Stimulated activated effector memory CD8-positive, alpha-beta T cell treated with anti-CD3 and anti-CD28 coated beads, Interleukin-12 subunit alpha, Interleukin-12 subunit beta, amount 100 ng/mL, for 72 hours (primary cell): ENCODE data around the gene MAD1L1.

ENCODE experiments used
- ATAC-seq: fragments of 150-1000 bp; cut with Tn5 transposase; 2 replicates; pipeline ENCODE4 v1.10.0; 2021
- DNase-seq, 2 donors: peaks; one replicate each; pipeline ENCODE4 v3.0.0; 2021 to 2022; ENCODE audit warnings: low spot score in 2 of 2
- H3K27ac Mint-ChIP-seq: one replicate; pipeline ENCODE4 v1.8.0; 2022; ENCODE audit warnings: mild to moderate bottlenecking, mixed read lengths
- H3K36me3 Mint-ChIP-seq: one replicate; pipeline ENCODE4 v1.8.0; 2022; ENCODE audit warnings: mild to moderate bottlenecking, mixed read lengths
- H3K4me1 Mint-ChIP-seq: one replicate; pipeline ENCODE4 v1.8.0; 2022; ENCODE audit warnings: mixed read lengths
- H3K4me3 Mint-ChIP-seq: one replicate; pipeline ENCODE4 v1.8.0; 2022; ENCODE audit warnings: mild to moderate bottlenecking, mixed read lengths
- H3K9me3 Mint-ChIP-seq: one replicate; pipeline ENCODE4 v1.8.0; 2022; ENCODE audit warnings: mixed read lengths

MAD1L1 gene

DNA sequence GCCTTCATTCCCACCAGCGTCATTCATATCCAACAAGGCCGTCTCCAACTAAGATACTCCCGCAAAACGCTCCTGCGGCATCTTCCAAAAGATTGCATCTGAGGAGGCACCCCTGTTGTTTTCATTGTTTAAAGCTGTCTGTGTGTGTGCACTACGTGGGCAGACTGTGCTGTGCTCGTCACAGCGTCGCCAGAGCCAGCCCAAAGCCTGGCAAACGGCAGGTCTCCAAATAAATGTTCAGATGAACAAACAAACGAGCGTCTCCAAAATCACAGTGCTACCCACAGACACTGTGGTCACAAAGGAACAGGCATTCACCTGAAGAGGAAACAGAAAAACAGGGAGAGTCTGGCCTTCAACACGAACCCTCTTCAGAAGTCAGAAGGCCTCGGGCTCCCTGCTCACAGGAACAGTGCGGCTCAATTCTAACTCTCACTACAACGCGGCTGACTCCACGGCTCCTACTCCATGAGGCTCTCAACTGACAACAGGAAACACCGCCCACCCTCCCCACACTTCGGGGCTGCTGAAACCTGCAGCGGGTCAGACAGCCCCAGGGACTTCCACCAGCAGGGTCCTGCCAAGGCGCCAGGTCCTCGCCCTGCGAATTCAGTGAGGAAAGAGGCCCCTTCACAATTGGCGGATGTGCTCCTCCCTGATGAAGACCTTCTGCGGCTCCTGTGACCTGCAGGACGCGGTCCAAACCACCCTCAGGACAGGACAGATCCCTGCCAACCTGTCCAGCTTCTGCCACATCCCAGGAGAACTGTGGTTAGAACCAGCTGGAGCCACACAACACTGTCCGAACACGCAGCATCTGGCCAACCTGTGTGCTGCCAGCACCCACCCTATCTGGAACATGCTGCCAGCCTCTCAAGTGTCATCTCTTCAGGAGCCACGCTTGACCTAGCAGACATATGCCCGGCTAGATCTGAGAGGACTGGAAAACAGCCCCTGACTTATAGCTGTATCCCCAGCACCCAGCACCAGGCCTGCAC lies 36.1 kb downstream of the MAD1L1 start:
- Mint-ChIP-seq H3K4me1 (peaks cover 9% of the 10 kb centered on the region), H3K4me3 (no peak overlapping the region), H3K36me3 (no peaks in the 10 kb centered on the region), H3K27ac (peak overlapping the region; percentile 24), H3K9me3 (no peaks in the 10 kb centered on the region)
- ATAC-seq, result no peak
- DNase-seq, result no peak

DNA sequence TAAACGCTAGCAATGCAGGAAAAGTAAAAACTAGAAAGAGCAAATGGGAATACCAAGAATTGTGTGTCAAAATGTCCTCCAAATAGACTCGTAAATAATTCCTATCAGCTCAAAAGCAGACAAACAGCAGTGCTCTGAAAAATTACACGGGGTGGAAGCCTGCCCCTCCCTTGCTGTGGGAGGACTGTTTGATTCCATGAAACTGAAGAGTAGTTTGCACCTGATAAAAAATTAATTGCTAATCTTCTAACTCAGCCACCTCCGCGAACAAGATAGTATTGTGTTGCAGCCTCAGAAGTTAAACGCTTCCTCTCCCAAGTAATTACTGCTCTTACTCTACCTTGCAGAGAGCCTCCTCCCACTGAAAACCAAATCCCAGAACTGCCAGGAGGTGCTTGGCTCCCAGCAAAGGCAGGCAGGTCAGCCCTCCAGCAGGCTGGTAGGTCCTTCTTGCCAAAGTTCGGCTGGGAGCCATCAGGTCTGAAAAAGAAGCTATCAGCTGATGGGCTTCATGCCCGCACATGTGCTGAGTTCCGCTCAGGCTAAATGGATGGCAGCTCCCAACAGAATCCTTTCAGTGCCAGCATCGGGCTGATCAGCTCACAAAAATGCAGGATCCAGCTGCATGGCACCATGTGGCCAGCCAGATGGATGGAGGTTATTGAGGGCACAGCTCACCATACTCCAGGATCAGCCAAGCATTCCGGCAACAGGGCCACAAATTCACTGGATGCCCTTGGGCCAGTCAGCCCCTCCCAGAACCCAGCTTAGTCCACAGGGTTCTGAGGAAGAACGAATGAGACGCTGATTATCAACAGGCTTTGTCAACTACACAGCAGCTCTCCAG lies 37.1 kb downstream of the MAD1L1 start:
- H3K27ac Mint-ChIP-seq, result no peak overlapping the region
- no peaks in the 10 kb centered on the region for H3K9me3 Mint-ChIP-seq
- no peak for DNase-seq
- H3K4me3 Mint-ChIP-seq, result no peak overlapping the region
- H3K4me1 Mint-ChIP-seq, result peaks cover 9% of the 10 kb centered on the region
- H3K36me3 Mint-ChIP-seq, result no peaks in the 10 kb centered on the region
- ATAC-seq, result no peak

DNA sequence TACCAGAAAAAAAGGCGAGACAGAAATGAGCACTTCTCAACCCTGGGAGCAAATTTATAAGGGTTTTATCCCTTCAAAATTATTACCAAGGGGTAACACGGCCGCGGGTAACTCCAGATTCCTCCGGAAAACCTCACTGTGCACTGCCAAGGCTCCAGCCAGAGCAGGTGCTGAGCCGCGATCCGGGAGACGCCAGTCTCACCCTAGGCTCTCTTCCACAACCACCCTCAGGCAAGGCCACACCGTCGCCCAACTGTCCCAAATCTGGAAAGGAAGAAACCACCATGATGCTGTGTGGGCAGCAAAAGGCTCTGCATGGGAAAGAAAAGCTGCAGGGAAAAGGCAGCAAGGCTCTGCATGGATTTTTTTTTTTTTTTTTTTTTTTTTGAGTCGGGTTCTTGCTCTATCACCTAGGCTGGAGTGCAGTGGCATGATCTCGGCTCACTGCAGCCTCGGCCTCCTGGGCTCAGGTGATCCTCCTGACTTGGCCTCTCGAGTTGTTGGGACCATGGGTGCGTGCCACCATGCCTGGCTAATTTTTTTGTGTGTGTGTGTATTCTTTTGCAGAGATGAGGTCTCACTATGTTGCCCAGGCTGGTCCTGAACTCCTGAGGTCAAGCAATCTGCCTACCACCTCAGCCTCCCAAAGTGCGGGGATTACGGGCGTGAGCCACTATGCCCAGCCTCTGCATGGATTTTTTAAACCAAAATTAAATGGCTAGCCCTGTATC lies 39.0 kb downstream of the MAD1L1 start:
- no peaks in the 10 kb centered on the region for H3K9me3 Mint-ChIP-seq
- H3K4me1 Mint-ChIP-seq, result peaks cover 9% of the 10 kb centered on the region
- no peak for ATAC-seq
- no peak for DNase-seq
- no peak overlapping the region for H3K4me3 Mint-ChIP-seq
- H3K27ac Mint-ChIP-seq, result no peak overlapping the region
- no peaks in the 10 kb centered on the region for H3K36me3 Mint-ChIP-seq

DNA sequence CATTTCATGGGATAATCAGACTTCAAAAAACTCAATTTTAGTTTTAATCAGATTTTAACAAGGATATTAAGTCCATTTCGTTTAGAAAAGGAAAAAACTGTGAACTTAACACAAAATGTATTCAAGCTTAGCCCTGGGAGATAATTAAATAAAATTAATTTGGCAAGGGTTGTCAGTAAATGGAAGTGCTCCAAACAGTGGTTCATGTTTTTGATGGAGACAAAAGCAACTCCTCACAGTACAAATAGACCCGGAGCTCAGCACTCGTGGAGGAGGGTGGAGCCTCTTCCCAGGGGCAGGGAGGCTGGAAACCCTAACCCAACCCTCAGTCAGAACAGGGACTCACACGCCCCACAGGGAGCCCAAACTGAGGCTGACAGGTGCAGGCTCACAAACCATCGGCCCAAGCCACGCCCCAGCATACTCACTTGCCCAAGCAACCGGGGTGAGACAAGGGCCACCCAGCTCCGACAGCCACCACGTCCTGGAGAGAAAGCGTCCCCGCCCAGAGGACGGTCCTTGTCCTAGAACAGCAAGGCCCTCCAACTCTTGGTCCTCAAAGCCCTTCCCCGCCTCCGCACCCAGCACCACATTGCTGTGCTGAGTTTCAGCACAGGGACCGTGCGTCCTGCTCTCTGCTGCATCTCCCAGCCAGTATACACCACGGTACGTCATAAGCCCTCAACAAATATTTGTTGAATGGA lies 39.8 kb downstream of the MAD1L1 start:
- ATAC-seq, result no peak
- no peak overlapping the region for H3K4me3 Mint-ChIP-seq
- H3K9me3 Mint-ChIP-seq, result no peaks in the 10 kb centered on the region
- peak overlapping the region; percentile 58 for H3K27ac Mint-ChIP-seq
- DNase-seq, result no peak
- H3K4me1 Mint-ChIP-seq, result peaks cover 9% of the 10 kb centered on the region
- H3K36me3 Mint-ChIP-seq, result no peaks in the 10 kb centered on the region

DNA sequence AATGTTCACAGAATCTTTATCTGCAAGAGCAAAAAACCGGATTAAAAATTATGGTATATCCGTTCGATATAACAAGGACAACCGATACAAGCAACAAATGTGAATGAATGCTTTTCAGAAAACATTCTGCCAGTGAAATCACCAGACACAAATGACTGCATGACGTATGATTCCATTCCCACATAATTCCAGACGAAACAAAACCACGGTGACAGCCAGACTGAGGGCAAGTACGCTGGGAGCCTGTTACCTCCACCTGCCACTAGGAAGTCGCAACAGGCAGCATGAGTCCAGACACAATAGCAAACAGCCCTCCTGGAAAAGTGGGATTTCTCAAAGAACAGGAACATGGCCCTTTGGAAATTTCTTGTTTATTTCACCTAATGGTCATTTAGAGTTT lies 41.7 kb downstream of the MAD1L1 start:
- Mint-ChIP-seq H3K4me3 (no peak overlapping the region), H3K9me3 (no peaks in the 10 kb centered on the region), H3K27ac (no peak overlapping the region), H3K36me3 (no peaks in the 10 kb centered on the region), H3K4me1 (no peaks in the 10 kb centered on the region)
- ATAC-seq (no peak), DNase-seq (no peak)

DNA sequence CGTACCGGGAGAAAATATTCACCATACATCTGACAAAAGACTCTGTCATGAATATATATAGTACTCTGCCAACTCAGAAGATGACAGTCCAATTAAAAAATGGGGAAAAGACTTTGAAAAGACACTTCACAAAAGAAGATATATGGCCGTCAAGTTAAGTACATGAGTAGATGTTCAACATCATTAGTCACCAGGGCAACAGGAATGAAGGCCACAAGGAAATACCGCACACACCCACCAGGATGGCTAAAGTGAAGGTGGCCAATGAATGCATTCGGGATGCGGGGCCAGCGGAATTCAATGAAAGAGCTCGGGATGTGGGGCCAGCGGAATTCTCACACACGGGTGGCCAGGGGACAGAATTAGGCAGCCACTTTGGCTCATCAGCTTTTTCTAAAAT lies 42.2 kb downstream of the MAD1L1 start:
- no peaks in the 10 kb centered on the region for H3K9me3 Mint-ChIP-seq
- H3K36me3 Mint-ChIP-seq, result no peaks in the 10 kb centered on the region
- no peak overlapping the region for H3K4me3 Mint-ChIP-seq
- no peak overlapping the region for H3K27ac Mint-ChIP-seq
- ATAC-seq, result no peak
- no peak for DNase-seq
- H3K4me1 Mint-ChIP-seq, result no peaks in the 10 kb centered on the region

DNA sequence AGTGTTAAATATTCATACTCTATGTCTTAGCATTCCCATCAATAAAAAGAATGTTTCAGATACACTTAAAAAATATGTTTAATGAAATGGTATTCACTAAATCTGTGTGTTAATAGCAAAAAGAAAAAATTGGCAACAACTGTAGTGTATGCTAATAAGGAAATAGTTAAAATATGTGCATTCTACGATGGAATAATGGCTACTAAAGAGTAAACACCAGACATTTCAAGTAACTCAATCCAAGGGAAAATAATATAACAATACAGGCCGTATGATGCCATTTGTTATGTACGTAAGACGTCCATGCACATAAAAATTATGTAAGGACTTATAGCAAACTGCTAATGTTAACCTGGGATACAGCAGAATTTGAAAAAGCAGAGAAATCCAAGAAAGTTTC lies 46.6 kb downstream of the MAD1L1 start:
- Mint-ChIP-seq H3K4me1 (no peaks in the 10 kb centered on the region), H3K27ac (no peak overlapping the region), H3K4me3 (no peak overlapping the region), H3K9me3 (no peaks in the 10 kb centered on the region), H3K36me3 (no peaks in the 10 kb centered on the region)
- DNase-seq (no peak), ATAC-seq (no peak)

DNA sequence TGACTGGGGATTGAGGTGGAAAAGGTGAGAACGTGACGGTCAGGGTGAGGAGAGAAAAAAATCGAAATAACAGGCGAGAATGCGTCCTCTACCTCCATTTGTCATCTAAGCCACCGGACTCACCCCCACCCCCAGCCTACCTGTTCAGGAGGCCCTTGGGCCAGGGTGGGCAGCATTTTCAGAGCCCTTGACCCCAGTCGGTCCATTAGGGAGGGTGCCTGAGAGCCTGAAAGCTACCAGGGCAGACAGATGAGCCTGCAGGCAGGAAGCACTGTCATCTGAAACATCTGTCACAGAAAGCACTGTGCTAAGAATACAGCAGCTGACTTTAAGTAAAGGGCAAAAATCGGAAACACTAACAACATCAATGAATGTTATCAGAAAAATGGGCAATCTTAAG lies 47.0 kb downstream of the MAD1L1 start:
- H3K4me1 Mint-ChIP-seq, result no peaks in the 10 kb centered on the region
- H3K9me3 Mint-ChIP-seq, result no peaks in the 10 kb centered on the region
- H3K27ac Mint-ChIP-seq, result peak overlapping the region; percentile 17
- no peak overlapping the region for H3K4me3 Mint-ChIP-seq
- no peak for DNase-seq
- no peaks in the 10 kb centered on the region for H3K36me3 Mint-ChIP-seq
- no peak for ATAC-seq

DNA sequence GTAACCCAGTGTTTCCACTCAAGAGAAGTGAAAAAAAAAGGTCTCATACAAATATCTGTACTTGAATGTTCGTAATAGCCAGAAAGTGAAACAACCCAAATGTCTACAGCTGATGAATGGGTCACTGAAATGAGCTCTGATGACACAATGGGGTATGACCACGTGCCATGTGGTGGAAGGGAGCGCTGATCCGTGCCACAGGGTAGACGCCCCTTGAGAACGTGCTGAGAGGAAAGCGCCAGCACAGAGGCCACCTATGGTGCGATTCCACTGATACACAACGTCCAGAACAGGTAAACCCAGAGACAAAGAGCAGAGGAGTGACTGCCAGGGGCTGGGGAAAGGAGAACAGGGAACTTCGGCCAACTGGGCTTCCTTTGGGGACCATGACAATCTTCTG lies 50.3 kb downstream of the MAD1L1 start:
- Mint-ChIP-seq H3K27ac (no peak overlapping the region), H3K9me3 (no peaks in the 10 kb centered on the region), H3K36me3 (no peaks in the 10 kb centered on the region), H3K4me1 (no peaks in the 10 kb centered on the region), H3K4me3 (no peak overlapping the region)
- DNase-seq (no peak), ATAC-seq (no peak)

DNA sequence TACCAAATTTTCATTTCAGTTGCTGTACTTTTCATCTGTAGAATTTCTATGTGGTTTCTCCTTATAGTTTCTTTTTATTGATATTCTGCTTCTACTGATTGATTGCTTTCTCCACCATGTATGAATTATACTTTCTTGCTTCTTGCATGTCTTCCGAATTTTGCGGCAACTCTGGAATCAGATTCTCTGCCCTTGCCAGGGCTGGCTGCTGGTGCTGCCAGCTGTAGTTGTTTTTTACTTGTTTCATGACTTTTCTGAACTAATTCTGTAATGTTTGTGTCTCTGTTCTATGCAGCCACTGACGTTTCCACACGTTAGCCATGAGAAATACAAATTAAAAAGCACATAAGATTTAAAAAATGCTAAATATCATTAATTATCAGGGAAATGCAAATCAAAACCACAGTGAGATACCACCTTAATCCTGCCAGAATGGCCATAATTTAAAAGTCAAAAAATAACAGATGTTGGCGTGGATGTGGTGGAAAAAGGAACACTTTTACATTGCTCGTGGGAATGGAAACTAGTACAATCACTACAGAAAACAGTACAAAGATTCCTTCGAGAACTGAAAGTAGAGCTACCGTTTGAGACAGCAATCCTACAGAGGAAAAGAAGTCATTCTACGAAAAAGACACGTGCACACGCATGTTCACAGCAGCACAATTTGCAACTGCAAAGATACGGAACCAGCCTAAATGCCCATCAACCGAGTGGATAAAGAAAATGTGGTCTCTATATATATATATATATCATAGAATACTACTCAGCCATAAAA lies 51.5 kb downstream of the MAD1L1 start:
- H3K9me3 Mint-ChIP-seq, result no peaks in the 10 kb centered on the region
- no peak overlapping the region for H3K27ac Mint-ChIP-seq
- H3K4me1 Mint-ChIP-seq, result no peaks in the 10 kb centered on the region
- no peak for DNase-seq
- no peak overlapping the region for H3K4me3 Mint-ChIP-seq
- no peaks in the 10 kb centered on the region for H3K36me3 Mint-ChIP-seq
- no peak for ATAC-seq

DNA sequence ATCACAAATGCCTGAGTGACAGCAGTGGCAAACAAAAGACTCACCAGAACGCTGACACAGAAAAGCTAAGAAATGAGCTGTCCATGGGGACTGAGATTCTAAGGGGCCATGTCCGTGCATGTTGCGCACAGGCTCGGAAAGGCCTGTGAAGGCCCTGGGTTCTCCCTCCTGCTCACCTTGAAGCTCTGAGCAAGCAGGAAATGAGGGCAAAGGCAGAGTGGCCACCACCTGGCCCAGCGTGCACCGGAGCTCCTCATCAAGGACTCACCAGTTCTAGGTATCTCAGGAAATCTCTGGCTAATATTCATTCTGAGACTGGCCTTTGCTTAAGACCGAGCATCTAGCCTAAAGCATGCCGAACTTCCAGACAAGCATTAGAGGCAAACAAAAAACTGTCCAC lies 52.7 kb downstream of the MAD1L1 start:
- Mint-ChIP-seq H3K27ac (no peak overlapping the region), H3K36me3 (no peaks in the 10 kb centered on the region), H3K4me1 (no peaks in the 10 kb centered on the region), H3K9me3 (no peaks in the 10 kb centered on the region), H3K4me3 (no peak overlapping the region)
- ATAC-seq (no peak), DNase-seq (no peak)

DNA sequence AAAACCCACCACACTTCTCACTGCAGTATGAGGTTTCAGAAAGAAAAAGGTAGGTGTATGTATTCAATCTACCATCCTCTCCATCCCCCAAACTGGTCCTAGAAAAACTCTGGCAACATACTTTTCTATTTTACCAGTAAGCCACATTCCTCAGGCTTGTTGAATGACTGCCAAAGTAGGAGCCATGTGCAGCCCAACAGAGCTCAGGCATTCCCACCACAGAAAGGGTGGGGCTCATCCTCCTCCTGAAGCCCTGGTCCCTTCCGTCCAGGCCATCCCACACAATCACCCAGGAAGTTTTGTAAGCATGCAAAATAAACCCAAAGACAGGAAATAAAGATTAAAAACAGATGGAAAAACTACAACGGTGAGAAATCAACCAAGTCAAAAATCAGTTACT lies 57.2 kb downstream of the MAD1L1 start:
- Mint-ChIP-seq H3K9me3 (no peaks in the 10 kb centered on the region), H3K4me1 (peaks cover 11% of the 10 kb centered on the region), H3K27ac (no peak overlapping the region), H3K4me3 (no peak overlapping the region), H3K36me3 (peaks cover 9% of the 10 kb centered on the region)
- DNase-seq, result no peak
- ATAC-seq, result no peak

DNA sequence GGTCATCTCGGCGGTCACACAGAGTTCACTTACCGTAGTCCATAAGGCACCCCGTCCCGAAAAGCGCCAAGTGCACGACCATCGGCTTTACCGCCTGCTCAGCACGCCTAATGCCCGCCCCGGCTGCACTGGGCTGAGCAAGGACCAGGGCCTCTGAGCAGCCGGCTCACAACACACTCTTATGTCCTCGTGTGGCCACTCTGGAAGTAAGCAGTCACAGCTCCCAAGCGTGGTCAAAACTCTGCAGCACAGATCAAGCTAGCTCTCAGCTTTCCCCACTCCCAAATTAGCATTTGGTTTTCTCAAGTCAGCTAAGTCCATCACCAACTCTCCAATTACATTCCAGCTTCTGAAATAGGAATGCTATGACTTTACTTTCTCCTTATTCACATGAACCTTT lies 57.7 kb downstream of the MAD1L1 start:
- peaks cover 9% of the 10 kb centered on the region for H3K36me3 Mint-ChIP-seq

DNA sequence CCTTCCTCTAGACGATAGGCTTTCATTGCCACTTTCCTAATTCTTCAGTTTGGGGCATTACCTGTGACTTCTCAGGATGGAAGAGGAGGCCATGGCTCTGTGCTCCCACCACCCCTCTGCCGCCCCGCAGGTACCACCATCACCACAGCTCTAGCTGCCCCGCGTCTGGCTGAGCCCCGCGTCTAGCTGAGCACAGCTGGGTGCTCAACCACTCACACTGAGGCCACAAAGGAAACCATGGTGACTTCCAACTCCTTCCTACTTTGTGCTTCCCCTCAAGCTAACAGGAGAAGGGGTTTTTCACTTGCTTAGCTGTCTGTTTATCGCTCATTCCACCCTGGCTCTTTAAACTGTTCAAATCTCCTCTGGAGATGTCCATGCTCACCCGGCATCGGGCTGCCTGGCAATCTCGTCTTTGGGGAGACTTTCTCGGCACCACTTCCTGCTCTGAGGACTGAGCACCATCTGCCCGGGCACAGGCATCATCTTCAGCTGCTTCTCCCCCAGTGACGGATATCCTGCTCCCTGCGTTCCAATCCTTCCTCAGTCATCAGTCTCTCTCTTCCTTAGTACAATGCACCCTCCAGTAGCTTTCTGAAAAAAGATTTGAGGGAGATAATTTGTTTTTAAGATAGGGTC lies 59.4 kb downstream of the MAD1L1 start:
- H3K36me3 Mint-ChIP-seq, result peaks cover 9% of the 10 kb centered on the region
- no peak for ATAC-seq
- H3K27ac Mint-ChIP-seq, result peak overlapping the region; percentile 32
- peaks cover 11% of the 10 kb centered on the region for H3K4me1 Mint-ChIP-seq
- H3K4me3 Mint-ChIP-seq, result no peak overlapping the region
- no peaks in the 10 kb centered on the region for H3K9me3 Mint-ChIP-seq
- no peak for DNase-seq

More for the DNA sequence above, 57.7 kb downstream of the MAD1L1 start:
- Mint-ChIP-seq H3K4me1 (peaks cover 11% of the 10 kb centered on the region), H3K4me3 (no peak overlapping the region), H3K27ac (no peak overlapping the region), H3K9me3 (no peaks in the 10 kb centered on the region)
- ATAC-seq, result no peak
- no peak for DNase-seq
